Measurements from ENCODE around the gene MRPL10. TPM values are rescaled to one million over a fixed set of nuclear protein-coding genes. Genes with fewer than 3 reads are reported as not detected.

Gene MRPL10
- total and polyA plus RNA-seq, 2 donors from 2014 or later = 38.3 to 52.2 TPM

DNA sequence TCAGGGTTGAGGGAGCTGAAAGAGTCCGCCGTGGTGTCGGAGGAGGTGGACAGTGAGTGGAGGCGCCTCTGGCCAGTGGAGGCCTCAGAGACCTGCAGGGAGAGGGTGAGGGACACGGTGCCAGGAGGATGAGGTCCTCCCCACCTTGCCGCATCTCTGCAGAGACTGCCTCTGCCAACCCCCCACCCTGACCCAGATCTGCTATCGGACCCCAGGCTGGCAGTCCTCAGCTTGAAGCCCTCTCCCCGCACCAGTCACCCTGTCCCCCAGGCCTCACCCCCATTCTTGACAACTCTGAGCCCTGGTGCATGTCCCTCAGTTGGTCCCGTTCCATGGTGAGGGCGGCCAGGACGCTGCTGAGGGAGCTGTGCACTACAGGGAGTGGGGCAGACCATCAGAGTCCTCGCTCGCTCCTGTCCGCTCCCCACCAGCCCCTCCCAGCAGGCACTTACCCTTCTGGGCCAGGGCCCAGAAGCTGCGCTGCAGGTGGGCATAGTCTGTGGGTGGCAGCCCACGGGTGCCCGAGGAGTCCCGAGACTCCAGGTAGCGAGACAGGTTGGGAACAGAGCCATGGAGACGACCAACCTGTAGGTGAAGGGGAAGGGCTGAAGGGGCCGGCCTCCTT, 15.1 kb downstream of the MRPL10 start:
- DNase-seq (peak in 1 of 5 donors; percentile 27), FAIRE-seq (no peak)
- peaks cover 0 to 6% (median 0%) of the 10 kb centered on the region in 3 donors for H3K4me1 ChIP-seq (ENCODE audit: control insufficient read depth in 2 of 3, insufficient read depth in 2 of 3, low read depth in 1 of 3, low read length in 3 of 3)
- no peak overlapping the region for H3K4me3 ChIP-seq (ENCODE audit: low read length in 3 of 3)
- H3K9me3 ChIP-seq (ENCODE audit: control insufficient read depth in 2 of 3, insufficient read depth in 1 of 3, low read length in 3 of 3) = no peaks in the 10 kb centered on the region
- intact Hi-C loops (cut with DNase I) = no loop called here
- TF ChIP-seq, protein P1, sequence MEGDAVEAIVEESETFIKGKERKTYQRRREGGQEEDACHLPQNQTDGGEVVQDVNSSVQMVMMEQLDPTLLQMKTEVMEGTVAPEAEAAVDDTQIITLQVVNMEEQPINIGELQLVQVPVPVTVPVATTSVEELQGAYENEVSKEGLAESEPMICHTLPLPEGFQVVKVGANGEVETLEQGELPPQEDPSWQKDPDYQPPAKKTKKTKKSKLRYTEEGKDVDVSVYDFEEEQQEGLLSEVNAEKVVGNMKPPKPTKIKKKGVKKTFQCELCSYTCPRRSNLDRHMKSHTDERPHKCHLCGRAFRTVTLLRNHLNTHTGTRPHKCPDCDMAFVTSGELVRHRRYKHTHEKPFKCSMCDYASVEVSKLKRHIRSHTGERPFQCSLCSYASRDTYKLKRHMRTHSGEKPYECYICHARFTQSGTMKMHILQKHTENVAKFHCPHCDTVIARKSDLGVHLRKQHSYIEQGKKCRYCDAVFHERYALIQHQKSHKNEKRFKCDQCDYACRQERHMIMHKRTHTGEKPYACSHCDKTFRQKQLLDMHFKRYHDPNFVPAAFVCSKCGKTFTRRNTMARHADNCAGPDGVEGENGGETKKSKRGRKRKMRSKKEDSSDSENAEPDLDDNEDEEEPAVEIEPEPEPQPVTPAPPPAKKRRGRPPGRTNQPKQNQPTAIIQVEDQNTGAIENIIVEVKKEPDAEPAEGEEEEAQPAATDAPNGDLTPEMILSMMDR (IDR thresholded peaks at IDR 0.05; ENCODE audit: borderline replicate concordance, extremely low read depth, insufficient read depth) = no peak
- H3K9ac ChIP-seq (ENCODE audit: low read length in 3 of 3) = no peak overlapping the region
- H3K27ac ChIP-seq (ENCODE audit: low read depth in 2 of 2, low read length in 2 of 2) = no peak overlapping the region
- peaks cover 0 to 17% (median 4%) of the 10 kb centered on the region in 3 donors for H3K36me3 ChIP-seq (ENCODE audit: control insufficient read depth in 2 of 3, insufficient read depth in 3 of 3, low read length in 3 of 3)
- no peaks in the 10 kb centered on the region for H3K27me3 ChIP-seq (ENCODE audit: control insufficient read depth, insufficient read depth, low read length)

DNA sequence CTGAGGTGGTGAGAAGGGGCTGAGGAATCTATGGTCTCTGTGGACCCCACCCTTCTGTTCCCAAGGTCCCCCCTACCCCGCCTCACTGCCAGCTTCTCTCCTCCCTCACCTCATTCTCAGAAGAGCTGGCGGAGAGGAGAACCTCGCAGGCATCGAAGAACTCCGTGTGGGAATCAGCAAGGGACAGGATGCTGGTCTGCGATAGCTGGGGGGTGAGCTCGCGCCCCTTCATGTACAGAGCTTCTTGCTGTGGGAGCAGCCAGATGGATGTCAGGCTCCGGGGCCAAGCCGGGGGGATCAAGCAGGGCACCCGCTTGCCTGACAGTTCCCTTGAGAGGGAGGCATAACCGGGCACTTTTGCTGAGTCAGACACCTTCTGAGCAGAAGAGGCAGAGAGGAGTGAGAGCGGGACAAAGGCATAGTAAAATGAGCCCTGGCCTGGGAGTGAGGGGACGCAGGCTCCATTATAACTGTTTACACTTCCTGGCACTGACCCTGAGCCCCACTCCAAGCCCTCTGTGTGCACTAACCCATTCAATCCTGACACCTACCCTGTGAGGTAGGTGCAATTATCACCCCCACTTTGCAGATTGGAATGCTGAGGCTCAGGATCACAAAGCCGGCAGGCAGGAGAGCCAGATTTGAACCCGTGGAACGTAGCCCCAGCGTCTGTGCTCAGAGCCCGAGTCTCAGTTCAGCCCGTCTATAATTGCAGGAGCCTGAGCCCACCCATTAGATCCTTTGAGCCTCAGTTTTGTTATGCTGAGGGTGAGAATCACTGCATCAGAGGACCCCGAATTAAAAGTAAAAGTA, 16.0 kb downstream of the MRPL10 start:
- DNase-seq (peak in 1 of 5 donors; percentile 9), FAIRE-seq (no peak)
- no peaks in the 10 kb centered on the region for H3K9me3 ChIP-seq (ENCODE audit: control insufficient read depth in 2 of 3, insufficient read depth in 1 of 3, low read length in 3 of 3)
- no peaks in the 10 kb centered on the region for H3K4me1 ChIP-seq (ENCODE audit: control insufficient read depth in 2 of 3, insufficient read depth in 2 of 3, low read depth in 1 of 3, low read length in 3 of 3)
- no peak overlapping the region for H3K4me3 ChIP-seq (ENCODE audit: low read length in 3 of 3)
- H3K27me3 ChIP-seq (ENCODE audit: control insufficient read depth, insufficient read depth, low read length) = no peaks in the 10 kb centered on the region
- no peak overlapping the region for H3K27ac ChIP-seq (ENCODE audit: low read depth in 2 of 2, low read length in 2 of 2)
- intact Hi-C loops (cut with DNase I) = no loop called here
- H3K36me3 ChIP-seq (ENCODE audit: control insufficient read depth in 2 of 3, insufficient read depth in 3 of 3, low read length in 3 of 3) = peaks cover 0 to 19% (median 4%) of the 10 kb centered on the region in 3 donors
- H3K9ac ChIP-seq (ENCODE audit: low read length in 3 of 3) = no peak overlapping the region
- TF ChIP-seq, protein P1 (IDR thresholded peaks at IDR 0.05; ENCODE audit: borderline replicate concordance, extremely low read depth, insufficient read depth) = no peak

DNA sequence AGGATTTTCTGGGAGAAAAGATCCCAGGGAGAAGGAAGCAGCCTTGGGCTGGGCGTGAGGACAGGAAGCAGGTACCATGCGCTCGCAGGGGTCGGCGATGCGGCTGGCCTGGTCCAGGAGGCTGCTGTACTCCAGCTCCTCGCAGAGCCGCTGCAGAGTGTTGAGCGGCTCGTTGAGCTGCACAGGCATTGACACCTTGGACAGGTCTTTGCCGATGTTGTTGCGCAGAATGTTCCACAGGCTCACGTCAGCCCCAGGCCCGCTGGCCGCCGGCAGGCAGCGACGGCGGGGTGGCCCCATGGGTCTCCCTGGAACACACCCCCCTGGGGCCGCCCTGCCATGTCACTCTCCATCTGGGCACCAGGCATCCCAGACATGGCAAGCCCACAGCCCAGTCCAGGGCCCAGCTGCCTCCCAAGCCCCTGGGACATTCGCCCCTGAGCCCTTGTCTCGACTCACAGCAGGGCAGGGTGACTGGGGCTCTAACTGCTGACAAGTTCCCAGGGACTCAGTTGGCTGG, 17.8 kb downstream of the MRPL10 start:
- intact Hi-C loops (cut with DNase I) = no loop called here
- TF ChIP-seq, protein P1 (IDR thresholded peaks at IDR 0.05; ENCODE audit: borderline replicate concordance, extremely low read depth, insufficient read depth) = no peak
- Histone ChIP-seq H3K27ac (ENCODE audit: low read depth in 2 of 2, low read length in 2 of 2) (no peak overlapping the region), H3K9me3 (ENCODE audit: control insufficient read depth in 2 of 3, insufficient read depth in 1 of 3, low read length in 3 of 3) (no peaks in the 10 kb centered on the region), H3K4me1 (ENCODE audit: control insufficient read depth in 2 of 3, insufficient read depth in 2 of 3, low read depth in 1 of 3, low read length in 3 of 3) (no peaks in the 10 kb centered on the region), H3K36me3 (ENCODE audit: control insufficient read depth in 2 of 3, insufficient read depth in 3 of 3, low read length in 3 of 3) (peaks cover 0 to 20% (median 8%) of the 10 kb centered on the region in 3 donors), H3K27me3 (ENCODE audit: control insufficient read depth, insufficient read depth, low read length) (no peaks in the 10 kb centered on the region), H3K9ac (ENCODE audit: low read length in 3 of 3) (no peak overlapping the region), H3K4me3 (ENCODE audit: low read length in 3 of 3) (no peak overlapping the region)
- DNase-seq = peak in 1 of 5 donors; percentile 23
- FAIRE-seq = no peak
